OCI-LY7 (cell line): ENCODE measurements around the gene INHBB. TPM values are rescaled to one million over a fixed set of nuclear protein-coding genes. Genes with fewer than 3 reads are reported as not detected.
"Not testable (repeated sequence)": the region's sequence is repeated elsewhere in the genome, so short reads cannot be mapped to it uniquely, and the experiment has no call there.

Source experiments
- BruUV-seq: library from RNA; stranded (reverse); fragments of 400-500 nt; replicated peaks from 2 replicates; lab custom pipeline; 2021; lab: Mats Ljungman, UMichigan
- CTCF ChIA-PET: fragments of 300-600 bp; sonication (Branson Sonifier 250); formaldehyde crosslinking; loops from one replicate; lab custom pipeline; 2022; ENCODE audit warnings: antibody characterized with exemption; ENCODE audit not compliant: unreplicated experiment; lab: Charles Lee
- POLR2A ChIA-PET: fragments of 300-600 bp; sonication (Branson Sonifier 250); formaldehyde crosslinking; loops from one replicate; lab custom pipeline; 2022; ENCODE audit warnings: antibody characterized with exemption; lab: Charles Lee
- DNase-seq: peaks from one replicate; pipeline ENCODE4 v3.0.0-alpha.2; 2015; ENCODE audit warnings: low spot score
- H2AFZ ChIP-seq: fragments of 200-600 bp; sonication (generic), shearing (Covaris generic); 2 replicates; pipeline ENCODE4 v1.6.1; 2014; ENCODE audit warnings: mild to moderate bottlenecking, antibody characterized with exemption, low read length, moderate library complexity
- H3K27ac ChIP-seq: fragments of 200-600 bp; sonication (generic); 2 replicates; pipeline ENCODE4 v1.5.1; 2014; ENCODE audit warnings: mixed run types, low read depth, mild to moderate bottlenecking, moderate library complexity, low read length, inconsistent platforms; ENCODE audit not compliant: poor library complexity, severe bottlenecking
- H3K36me3 ChIP-seq: fragments of 200-600 bp; sonication (generic); 2 replicates; pipeline ENCODE4 v1.6.1; 2014; ENCODE audit warnings: mild to moderate bottlenecking, antibody characterized with exemption, low read length, moderate library complexity, mixed read lengths; ENCODE audit not compliant: insufficient read depth
- H3K4me1 ChIP-seq: fragments of 200-600 bp; sonication (generic); 2 replicates; pipeline ENCODE4 v1.5.1; 2014; ENCODE audit warnings: mild to moderate bottlenecking, low read length; ENCODE audit not compliant: insufficient read depth, poor library complexity, severe bottlenecking
- H3K4me2 ChIP-seq: fragments of 200-600 bp; sonication (generic); 2 replicates; pipeline ENCODE4 v1.6.1; 2014; ENCODE audit warnings: mild to moderate bottlenecking, low read length
- H3K4me3 ChIP-seq: fragments of 200-600 bp; sonication (generic); 2 replicates; pipeline ENCODE4 v1.5.1; 2014; ENCODE audit warnings: mild to moderate bottlenecking, low read depth, low read length; ENCODE audit not compliant: poor library complexity, severe bottlenecking
- H3K79me2 ChIP-seq: fragments of 200-600 bp; sonication (generic); 2 replicates; pipeline ENCODE4 v1.6.1; 2016; ENCODE audit warnings: low read depth, mild to moderate bottlenecking, low read length, moderate library complexity, mixed read lengths; ENCODE audit not compliant: insufficient read depth
- H3K9me2 ChIP-seq: fragments of 200-600 bp; sonication (generic); 2 replicates; pipeline ENCODE4 v1.6.1; 2016; ENCODE audit warnings: mild to moderate bottlenecking, low read length, mixed read lengths; ENCODE audit not compliant: insufficient read depth
- H3K9me3 ChIP-seq: fragments of 200-600 bp; sonication (generic); 2 replicates; pipeline ENCODE4 v1.6.1; 2014; ENCODE audit warnings: mild to moderate bottlenecking, mixed run types, low read length, mixed read lengths
- H4K20me1 ChIP-seq: fragments of 200-600 bp; sonication (generic); 2 replicates; pipeline ENCODE4 v1.6.1; 2014; ENCODE audit warnings: mild to moderate bottlenecking, antibody characterized with exemption, low read length, moderate library complexity, mixed read lengths; ENCODE audit not compliant: insufficient read depth
- EZH2phosphoT487 ChIP-seq: fragments of 200-600 bp; sonication (generic); IDR thresholded peaks from 2 replicates; pipeline ENCODE4 v1.6.1; 2018; ENCODE audit warnings: low read depth, borderline replicate concordance, mild to moderate bottlenecking, mixed run types, antibody characterized with exemption, low read length, moderate library complexity, mixed read lengths
- intact Hi-C: fragments of 100-400 bp; cut with micrococcal nuclease; formaldehyde crosslinking; loops from one replicate; pipeline ENCODE4 v1.10.0; 2022; ENCODE audit not compliant: unreplicated experiment
- total RNA-seq, 2 experiments: library from RNA; depleted of rRNA in 1 of 2; stranded (reverse); fragments of >200 nt in 1 of 2; shearing (Covaris generic) in 1 of 2; gene quantifications; 2 replicates each; pipeline ENCODE4 v1.2.3, GENCODE V29; 2014 to 2022
- TF ChIP-seq, protein P1 (sequence below): fragments of 200-600 bp; sonication (generic); conservative IDR thresholded peaks from 2 replicates; pipeline ENCODE4 v1.5.1; 2014; ENCODE audit warnings: mild to moderate bottlenecking, antibody characterized with exemption, low read length, moderate library complexity, mixed read lengths

Gene INHBB
- total RNA-seq, 2 experiments from 2014 or later = not detected

DNA sequence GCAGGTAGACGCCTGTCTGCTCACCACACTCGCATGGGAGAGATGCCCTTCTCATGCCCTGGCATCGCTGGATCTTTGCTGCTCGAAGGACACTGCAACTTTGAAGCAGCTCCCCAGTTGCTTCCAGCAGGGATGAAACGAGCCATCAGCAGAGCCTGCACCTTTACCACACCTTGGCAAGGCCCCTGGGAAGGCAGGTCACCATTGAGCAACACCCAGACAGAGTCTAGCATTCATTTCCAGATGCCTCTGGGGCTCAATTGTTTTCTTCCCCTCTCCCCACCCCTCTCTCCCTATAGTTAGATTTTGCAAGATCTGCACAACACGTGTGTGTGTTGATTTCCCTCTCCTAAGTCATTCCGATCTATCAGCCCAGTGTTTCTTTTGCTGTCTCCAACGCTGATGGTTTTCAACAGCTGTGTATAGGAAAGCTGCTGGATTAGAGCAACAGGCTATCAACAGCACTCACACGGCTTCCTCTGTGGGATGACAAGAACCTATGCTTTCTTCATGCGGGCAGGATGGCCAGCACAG lies 25.6 kb upstream of the INHBB start:
- DNase-seq = no peak
- no TSS peak for BruUV-seq

DNA sequence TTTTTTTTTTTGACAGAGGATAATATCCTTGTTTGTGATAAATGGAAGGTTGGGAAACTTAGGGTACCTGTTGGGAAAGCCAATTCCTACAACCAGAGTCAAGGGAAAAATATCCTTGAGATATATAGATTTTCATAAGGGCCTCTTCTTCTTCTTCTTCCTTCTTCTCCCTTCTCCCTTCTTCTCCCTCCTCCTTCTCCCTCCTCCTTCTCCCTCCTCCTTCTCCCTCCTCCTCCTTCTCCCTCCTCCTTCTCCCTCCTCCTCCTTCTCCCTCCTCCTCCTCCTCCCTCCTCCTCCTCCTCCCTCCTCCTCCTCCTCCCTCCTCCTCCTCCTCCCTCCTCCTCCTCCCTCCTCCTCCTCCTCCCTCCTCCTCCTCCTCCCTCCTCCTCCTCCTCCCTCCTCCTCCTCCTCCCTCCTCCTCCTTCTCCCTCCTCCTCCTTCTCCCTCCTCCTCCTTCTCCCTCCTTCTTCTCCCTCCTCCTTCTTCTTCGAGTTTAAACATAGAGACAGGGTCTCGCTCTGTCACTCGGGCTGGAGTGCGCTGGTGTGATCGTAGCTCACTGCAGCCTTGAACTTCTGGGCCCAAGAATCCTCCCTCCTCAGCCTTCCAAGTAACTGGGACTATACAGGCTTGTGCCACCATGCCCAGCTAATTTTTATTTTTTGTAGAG lies 24.9 kb upstream of the INHBB start:
- CTCF ChIA-PET, intact Hi-C loops: not testable (repeated sequence)

More for the DNA sequence above, 25.6 kb upstream of the INHBB start:
- Histone ChIP-seq H3K9me3 (no peaks in the 10 kb centered on the region), H3K79me2 (no peaks in the 10 kb centered on the region), H3K4me2 (no peak overlapping the region), H3K4me3 (no peak overlapping the region), H4K20me1 (no peaks in the 10 kb centered on the region), H3K27ac (no peak overlapping the region), H3K4me1 (no peaks in the 10 kb centered on the region), H3K36me3 (no peaks in the 10 kb centered on the region), H3K9me2 (no peaks in the 10 kb centered on the region), H2AFZ (no peak overlapping the region)
- CTCF ChIA-PET = no interaction called here
- POLR2A ChIA-PET = interaction anchor here (0.7 kb wide), 1 partner anchor 441 kb away, joined by 5 read pairs; no protein-coding TSS in a partner anchor
- intact Hi-C loops = no loop called here
- no peak for TF ChIP-seq EZH2phosphoT487
- TF ChIP-seq, protein P1, sequence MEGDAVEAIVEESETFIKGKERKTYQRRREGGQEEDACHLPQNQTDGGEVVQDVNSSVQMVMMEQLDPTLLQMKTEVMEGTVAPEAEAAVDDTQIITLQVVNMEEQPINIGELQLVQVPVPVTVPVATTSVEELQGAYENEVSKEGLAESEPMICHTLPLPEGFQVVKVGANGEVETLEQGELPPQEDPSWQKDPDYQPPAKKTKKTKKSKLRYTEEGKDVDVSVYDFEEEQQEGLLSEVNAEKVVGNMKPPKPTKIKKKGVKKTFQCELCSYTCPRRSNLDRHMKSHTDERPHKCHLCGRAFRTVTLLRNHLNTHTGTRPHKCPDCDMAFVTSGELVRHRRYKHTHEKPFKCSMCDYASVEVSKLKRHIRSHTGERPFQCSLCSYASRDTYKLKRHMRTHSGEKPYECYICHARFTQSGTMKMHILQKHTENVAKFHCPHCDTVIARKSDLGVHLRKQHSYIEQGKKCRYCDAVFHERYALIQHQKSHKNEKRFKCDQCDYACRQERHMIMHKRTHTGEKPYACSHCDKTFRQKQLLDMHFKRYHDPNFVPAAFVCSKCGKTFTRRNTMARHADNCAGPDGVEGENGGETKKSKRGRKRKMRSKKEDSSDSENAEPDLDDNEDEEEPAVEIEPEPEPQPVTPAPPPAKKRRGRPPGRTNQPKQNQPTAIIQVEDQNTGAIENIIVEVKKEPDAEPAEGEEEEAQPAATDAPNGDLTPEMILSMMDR = no peak

DNA sequence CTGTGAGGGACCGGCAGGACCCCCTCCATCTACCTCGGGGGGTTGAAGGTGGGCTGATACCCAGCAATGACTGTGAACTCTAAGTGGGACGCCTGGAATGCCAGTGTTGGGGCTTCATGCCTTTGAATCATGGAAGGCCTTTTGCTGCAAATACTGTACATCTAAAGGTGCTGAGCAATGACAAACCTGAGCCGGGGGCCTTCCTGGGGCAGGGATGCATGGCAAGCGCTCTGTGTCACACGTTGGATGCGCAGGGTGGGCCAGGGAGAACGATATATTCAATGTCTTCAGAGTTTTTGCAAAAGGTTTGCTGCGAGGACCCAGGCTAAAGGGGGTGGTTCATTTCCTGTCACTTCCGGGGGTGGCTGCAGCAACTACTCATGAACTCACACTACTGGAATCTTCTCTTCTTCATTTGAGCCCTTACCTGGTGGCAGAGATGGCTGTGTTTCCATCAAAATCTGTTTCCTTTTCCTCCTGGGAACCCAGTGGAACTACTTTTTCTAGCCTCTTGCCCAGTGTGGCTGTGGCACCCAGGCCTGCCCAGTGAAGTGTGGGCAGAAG lies 24.1 kb upstream of the INHBB start:
- Histone ChIP-seq H3K4me1 (no peaks in the 10 kb centered on the region), H2AFZ (no peak overlapping the region), H3K79me2 (no peaks in the 10 kb centered on the region), H4K20me1 (no peaks in the 10 kb centered on the region), H3K27ac (no peak overlapping the region), H3K4me2 (no peak overlapping the region), H3K9me2 (no peaks in the 10 kb centered on the region), H3K9me3 (no peaks in the 10 kb centered on the region), H3K36me3 (no peaks in the 10 kb centered on the region), H3K4me3 (no peak overlapping the region)
- BruUV-seq = no TSS peak
- ChIA-PET CTCF (no interaction called here), POLR2A (no interaction called here)
- TF ChIP-seq, protein P1 = no peak
- TF ChIP-seq EZH2phosphoT487 = no peak
- DNase-seq = no peak
- intact Hi-C loops = no loop called here

More for the DNA sequence above, 24.9 kb upstream of the INHBB start:
- H3K27ac ChIP-seq, DNase-seq, H3K4me1 ChIP-seq, H3K36me3 ChIP-seq, H3K4me2 ChIP-seq, H3K9me2 ChIP-seq, H4K20me1 ChIP-seq, H3K9me3 ChIP-seq, H3K79me2 ChIP-seq, BruUV-seq, H2AFZ ChIP-seq, H3K4me3 ChIP-seq: not testable (repeated sequence)
- POLR2A ChIA-PET = interaction anchor here (0.7 kb wide), 1 partner anchor 441 kb away, joined by 5 read pairs; no protein-coding TSS in a partner anchor
